GM12891 (cell line): ENCODE data around the gene ALKBH6.
A peak's percentile ranks its signal among the peaks of the same experiment; 100 is the strongest.
"Not testable (repeated sequence)": the region's sequence is repeated elsewhere in the genome, so short reads cannot be mapped to it uniquely, and the experiment has no call there.

Experiments used
- DNase-seq: peaks from one replicate; pipeline ENCODE4 v3.0.0; 2011; ENCODE audit warnings: low spot score; ENCODE audit not compliant: insufficient read length
- FAIRE-seq: peaks from 2 replicates; lab custom pipeline; 2011; peaks lifted over from hg19 to GRCh38; lab: Jason Lieb, UNC
- PAX5 ChIP-seq: IDR thresholded peaks from 2 replicates; pipeline ENCODE4 v1.6.1; 2011; ENCODE audit warnings: low read length, moderate library complexity, mild to moderate bottlenecking; ENCODE audit not compliant: insufficient read depth, severe bottlenecking
- POLR2A ChIP-seq: IDR thresholded peaks from 2 replicates; pipeline ENCODE4 v1.6.1; 2011; ENCODE audit warnings: low read depth, low read length, control low read depth
- POLR2AphosphoS5 ChIP-seq: IDR thresholded peaks from 2 replicates; pipeline ENCODE4 v1.6.1; 2011; ENCODE audit warnings: low read depth, low read length, control low read depth
- POU2F2 ChIP-seq: IDR thresholded peaks from 2 replicates; pipeline ENCODE4 v1.6.1; 2011; ENCODE audit warnings: low read depth, mild to moderate bottlenecking, control low read depth, low read length, moderate library complexity
- SPI1 ChIP-seq: IDR thresholded peaks from 2 replicates; pipeline ENCODE4 v1.6.1; 2011; ENCODE audit warnings: low read depth, low read length, control low read depth
- TAF1 ChIP-seq: IDR thresholded peaks from 2 replicates; pipeline ENCODE4 v1.6.1; 2011; ENCODE audit warnings: low read depth, low read length, control low read depth

Gene ALKBH6

DNA sequence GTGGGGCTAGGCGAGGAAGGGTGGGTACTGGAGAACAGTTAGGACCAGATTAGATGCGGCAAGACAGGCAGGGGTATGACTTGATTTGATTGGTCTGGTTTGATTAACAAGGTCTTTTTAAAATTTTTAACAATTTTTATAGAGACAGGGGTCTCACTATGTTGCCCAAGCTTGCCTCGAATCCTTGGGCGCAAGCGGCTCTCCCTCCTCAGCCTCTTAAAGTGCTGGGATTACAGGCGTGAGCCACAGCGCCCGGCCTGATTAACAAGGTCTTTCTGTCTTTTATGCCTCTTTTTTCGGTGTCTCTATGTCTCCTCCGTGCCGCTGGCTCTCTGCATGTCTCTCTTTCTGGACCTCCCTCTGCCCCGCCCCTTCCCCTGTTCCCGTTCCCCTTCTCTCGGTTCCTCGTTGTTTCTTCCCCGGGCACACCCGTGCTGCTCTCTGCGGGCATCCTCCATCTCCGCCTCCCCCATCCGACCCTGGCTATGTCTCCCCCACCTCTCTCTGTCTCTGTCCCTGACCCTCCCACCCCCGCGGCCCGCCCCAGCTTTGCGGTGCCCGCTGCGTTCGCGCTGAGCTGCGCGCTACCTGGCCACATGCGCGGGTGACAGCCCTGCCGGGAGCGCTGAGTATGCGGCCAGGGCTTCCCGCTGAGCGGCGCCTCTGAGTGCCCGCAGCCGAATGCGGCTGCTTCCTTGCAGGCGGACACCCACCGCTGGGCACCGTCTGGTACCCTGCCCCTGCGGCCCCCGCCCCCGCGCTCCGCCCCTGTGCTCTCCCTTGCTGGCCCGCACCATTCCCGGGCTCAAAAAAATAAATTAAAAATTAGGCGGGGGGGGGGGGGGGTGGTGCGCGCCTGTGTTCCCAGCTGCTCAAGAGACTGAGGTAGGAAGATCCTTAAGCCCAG, 27.1 kb downstream of the ALKBH6 start:
- DNase-seq (no peak), FAIRE-seq (peak; percentile 59)
- TF ChIP-seq PAX5 (no peak), POLR2A (no peak), POU2F2 (no peak), SPI1 (no peak), POLR2AphosphoS5 (no peak), TAF1 (no peak)

DNA sequence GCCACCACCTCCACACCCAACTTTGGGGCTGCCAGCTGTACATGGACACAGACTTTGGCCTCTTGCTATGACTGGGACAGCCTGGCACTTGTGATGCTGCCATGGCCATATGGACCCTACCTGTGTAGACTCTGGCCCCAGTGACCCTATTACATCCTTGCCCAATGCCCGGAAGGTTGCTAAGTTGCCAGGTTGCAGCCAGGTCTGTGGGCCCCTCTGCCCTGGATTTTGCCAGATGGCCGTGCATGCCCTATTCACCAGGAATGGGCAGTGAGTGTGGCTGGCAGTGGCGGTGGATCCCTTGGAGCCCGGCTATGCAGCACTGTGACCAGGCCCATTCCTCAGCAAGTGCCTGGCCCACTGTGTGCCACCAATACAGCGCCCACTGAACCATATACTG, 27.9 kb downstream of the ALKBH6 start:
- FAIRE-seq (no peak), DNase-seq (no peak)
- TF ChIP-seq PAX5 (no peak), POU2F2 (no peak), TAF1 (no peak), SPI1 (no peak), POLR2A (no peak), POLR2AphosphoS5 (no peak)

DNA sequence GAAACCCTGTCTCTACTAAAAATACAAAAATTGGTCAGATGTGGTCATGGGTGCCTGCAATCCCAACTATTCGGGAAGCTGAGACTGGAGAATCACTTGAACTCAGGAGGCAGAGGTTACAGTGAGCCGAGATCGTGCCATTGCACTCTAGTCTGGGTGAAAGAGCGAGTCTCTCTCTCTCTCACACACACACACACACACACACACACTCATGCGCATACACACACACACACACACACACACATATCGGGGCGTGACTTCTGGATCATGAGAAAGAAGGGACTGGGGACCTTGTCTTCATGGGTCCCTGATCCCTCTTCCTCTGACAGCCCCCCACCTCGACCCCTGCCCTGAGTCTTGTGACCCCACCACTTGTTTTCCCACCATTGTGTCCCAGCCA, 30.8 kb downstream of the ALKBH6 start:
- no peak for FAIRE-seq
- no peak for DNase-seq
- no peak for TF ChIP-seq POLR2A
- TF ChIP-seq POU2F2: no peak
- no peak for TF ChIP-seq SPI1
- TF ChIP-seq PAX5: no peak
- no peak for TF ChIP-seq TAF1
- no peak for TF ChIP-seq POLR2AphosphoS5

DNA sequence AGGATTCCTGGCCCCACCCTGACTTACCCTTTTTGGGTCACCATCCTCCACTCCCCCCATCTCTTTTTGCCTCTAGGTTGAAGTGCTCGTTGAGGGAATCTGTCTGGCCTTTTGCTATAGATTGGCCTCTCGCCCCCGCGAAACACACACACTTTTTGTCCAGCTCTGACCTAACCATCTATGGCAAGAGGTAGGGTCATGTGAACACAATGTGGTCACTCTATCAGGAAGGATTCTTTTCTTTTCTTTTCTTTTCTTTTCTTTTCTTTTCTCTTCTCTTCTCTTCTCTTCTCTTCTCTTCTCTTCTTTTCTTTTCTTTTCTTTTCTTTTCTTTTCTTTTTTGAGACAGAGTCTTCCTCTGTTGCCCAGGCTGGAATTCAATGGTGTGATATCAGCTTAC, 33.0 kb downstream of the ALKBH6 start:
- not testable (repeated sequence) for FAIRE-seq, DNase-seq

DNA sequence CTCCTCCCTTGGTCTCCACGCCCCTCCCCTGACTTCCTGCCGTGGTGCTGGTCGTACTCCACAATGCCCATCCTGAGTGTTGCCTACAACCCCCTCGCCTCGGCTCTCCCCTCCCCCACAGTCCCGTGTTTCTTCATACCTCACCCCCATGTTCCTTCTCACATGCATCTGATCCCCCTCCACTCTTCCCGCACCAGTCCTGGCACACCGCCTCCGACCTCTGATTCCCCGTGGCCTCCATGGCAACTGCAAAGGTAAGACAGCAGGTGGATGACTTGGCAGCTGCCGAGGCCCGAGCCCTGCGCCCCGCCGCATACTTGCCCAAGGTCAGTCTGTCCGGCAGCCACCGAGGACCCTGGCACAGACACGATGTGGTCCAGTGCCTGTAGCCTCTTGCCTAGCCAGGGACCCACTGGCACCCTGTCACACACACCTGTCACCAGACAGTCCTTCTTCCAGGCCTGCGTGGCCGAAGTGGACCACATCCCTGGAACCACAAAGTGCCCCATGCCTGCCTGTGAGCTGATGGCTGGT, 35.1 kb downstream of the ALKBH6 start:
- TF ChIP-seq POLR2A (no peak), POLR2AphosphoS5 (no peak), POU2F2 (no peak), SPI1 (no peak), TAF1 (no peak), PAX5 (no peak)
- DNase-seq: no peak
- FAIRE-seq: no peak

DNA sequence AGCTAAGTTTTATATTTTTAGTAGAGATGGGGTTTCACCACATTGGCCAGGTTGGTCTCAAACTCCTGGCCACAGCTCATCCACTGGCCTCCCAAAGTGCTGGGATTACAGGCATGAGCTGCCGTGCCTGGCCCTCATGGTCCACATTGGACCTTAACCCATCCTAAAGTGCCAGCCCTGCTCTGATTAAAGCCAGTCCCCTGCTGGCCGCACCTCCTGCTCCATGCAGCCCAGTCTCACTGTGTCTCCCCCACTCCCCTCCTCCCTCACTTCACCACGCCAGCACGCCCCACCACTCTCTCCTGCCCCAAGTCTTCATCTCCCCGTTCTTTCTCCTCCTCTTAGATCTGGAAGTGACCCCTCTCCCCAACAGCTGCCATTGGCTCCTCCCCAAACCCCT, 35.7 kb downstream of the ALKBH6 start:
- FAIRE-seq: no peak
- no peak for DNase-seq
- TF ChIP-seq POLR2AphosphoS5 (no peak), TAF1 (no peak), POLR2A (no peak), POU2F2 (no peak), SPI1 (no peak), PAX5 (no peak)

DNA sequence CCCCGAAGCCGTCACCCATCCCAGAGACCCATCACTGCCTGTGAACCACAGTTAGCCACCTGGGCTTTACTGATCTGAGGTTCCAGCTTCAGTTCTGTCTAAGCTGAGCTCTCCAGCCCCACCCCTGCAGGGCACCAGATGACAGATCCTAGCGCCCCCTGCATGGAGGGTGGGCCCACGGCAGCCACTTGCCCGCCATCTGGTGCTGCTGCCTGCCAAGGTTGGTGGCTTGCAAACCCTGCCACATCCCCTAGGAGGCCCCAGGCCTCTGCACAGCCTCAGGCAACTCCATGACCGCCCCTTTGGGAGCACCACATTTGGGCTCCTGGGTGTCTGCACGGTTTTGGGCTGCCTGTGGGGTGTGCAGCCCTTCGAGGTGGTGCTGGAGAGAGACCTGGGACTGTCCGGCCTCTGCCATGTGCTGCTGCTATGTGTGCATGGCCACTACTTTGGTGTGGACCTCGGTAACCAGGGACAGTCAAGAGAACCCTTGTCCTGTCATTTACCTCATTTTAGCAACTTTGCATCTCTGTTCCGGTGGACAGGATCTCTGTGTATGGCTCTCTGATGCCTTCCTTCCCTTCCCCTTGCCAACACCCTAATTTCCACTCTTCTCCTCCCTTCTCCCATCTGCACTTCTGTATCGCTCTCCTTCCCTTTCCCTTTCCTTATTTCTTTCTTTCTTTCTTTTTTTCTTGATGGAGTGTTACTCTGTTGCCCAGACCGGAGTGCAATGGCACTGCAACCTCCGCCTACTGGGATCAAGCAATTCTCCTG, 36.4 kb downstream of the ALKBH6 start:
- TF ChIP-seq POLR2AphosphoS5 (no peak), PAX5 (no peak), POLR2A (no peak), TAF1 (no peak), POU2F2 (no peak), SPI1 (no peak)
- no peak for FAIRE-seq
- DNase-seq: no peak

DNA sequence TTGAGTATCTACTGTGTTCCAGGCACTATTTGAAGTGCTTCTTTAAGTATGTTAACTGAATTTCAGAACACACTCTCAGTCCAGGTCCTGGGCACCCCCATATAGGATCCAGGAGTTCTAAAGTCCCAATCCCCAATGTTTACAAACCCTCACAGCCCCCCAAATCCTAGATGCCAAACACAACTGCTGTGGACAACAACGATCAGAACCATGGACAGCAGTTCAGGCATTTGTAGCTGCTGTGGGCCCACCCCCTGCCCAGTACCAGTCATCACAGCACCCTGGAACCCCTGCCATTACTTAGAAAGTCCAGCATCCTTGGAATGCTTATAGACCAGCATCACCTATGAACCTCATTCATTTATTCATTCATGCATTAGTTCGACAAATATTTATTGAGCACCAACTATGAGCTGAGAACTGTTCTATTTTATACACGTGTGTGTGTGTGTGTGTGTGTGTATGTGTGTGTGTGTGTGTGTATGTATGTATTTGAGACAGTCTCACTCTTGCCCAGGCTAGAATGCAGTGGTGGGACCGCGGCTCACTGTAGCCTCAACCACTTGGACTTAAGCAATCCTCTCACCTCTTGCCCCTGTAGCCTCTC, 38.3 kb downstream of the ALKBH6 start:
- no peak for TF ChIP-seq SPI1
- no peak for TF ChIP-seq POU2F2
- TF ChIP-seq TAF1: no peak
- no peak for TF ChIP-seq POLR2AphosphoS5
- no peak for TF ChIP-seq POLR2A
- no peak for TF ChIP-seq PAX5
- FAIRE-seq (no peak), DNase-seq (no peak)

DNA sequence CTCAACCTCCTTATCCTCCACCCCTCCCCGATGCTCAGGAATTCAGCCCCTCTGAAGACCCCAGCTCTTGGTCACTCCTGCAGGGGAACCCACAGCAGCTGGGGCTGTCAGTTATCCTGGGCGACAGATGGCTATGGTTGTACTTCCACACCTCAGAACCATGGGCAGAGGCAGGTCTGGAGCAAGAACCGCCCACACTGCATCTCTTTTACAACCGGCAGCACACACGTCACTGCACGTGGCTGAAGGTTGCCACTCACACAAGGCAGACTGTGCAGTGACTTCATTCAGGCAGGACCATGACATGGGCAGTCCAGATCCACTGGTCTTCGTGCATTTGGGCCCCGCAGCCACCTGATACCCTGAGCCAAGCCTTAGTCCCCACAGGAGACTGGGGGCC, 40.5 kb downstream of the ALKBH6 start:
- TF ChIP-seq PAX5 (no peak), SPI1 (no peak), POU2F2 (no peak), POLR2AphosphoS5 (no peak), POLR2A (no peak), TAF1 (no peak)
- FAIRE-seq: no peak
- no peak for DNase-seq
